ENCODE measurements around the gene PNKD. TPM values are rescaled to one million over a fixed set of nuclear protein-coding genes. Genes with fewer than 3 reads are reported as not detected.
"Not testable (repeated sequence)": the region's sequence is repeated elsewhere in the genome, so short reads cannot be mapped to it uniquely, and the experiment has no call there.

Gene PNKD
- total RNA-seq, 1 donor from 2014 or later, result 45.0 TPM

- Mint-ChIP-seq H3K36me3 (ENCODE audit: unreplicated experiment) (no peaks in the 10 kb centered on the region), H3K27ac (ENCODE audit: unreplicated experiment) (no peak overlapping the region), H3K4me1 (ENCODE audit: unreplicated experiment) (no peaks in the 10 kb centered on the region), H3K27me3 (ENCODE audit: unreplicated experiment) (peaks cover 3% of the 10 kb centered on the region), H3K4me3 (ENCODE audit: unreplicated experiment) (no peak overlapping the region), H3K9me3 (ENCODE audit: unreplicated experiment) (no peaks in the 10 kb centered on the region)
- no peak for DNase-seq (ENCODE audit: extremely low spot score, unreplicated experiment)
- no peak for TF ChIP-seq CTCF (IDR thresholded peaks at IDR 0.05)
Observed at GRCh38 chr2:218307415-218308090, 37.2 kb downstream of the PNKD start.

- Mint-ChIP-seq H3K27me3 (ENCODE audit: unreplicated experiment) (peaks cover 3% of the 10 kb centered on the region), H3K36me3 (ENCODE audit: unreplicated experiment) (no peaks in the 10 kb centered on the region), H3K9me3 (ENCODE audit: unreplicated experiment) (no peaks in the 10 kb centered on the region), H3K27ac (ENCODE audit: unreplicated experiment) (no peak overlapping the region), H3K4me1 (ENCODE audit: unreplicated experiment) (no peaks in the 10 kb centered on the region), H3K4me3 (ENCODE audit: unreplicated experiment) (no peak overlapping the region)
- DNase-seq (ENCODE audit: extremely low spot score, unreplicated experiment), result no peak
- no peak for TF ChIP-seq CTCF (IDR thresholded peaks at IDR 0.05)
Observed at GRCh38 chr2:218310853-218311540, 40.7 kb downstream of the PNKD start.

- not testable (repeated sequence) for H3K27me3 Mint-ChIP-seq (ENCODE audit: unreplicated experiment); H3K9me3 Mint-ChIP-seq (ENCODE audit: unreplicated experiment); H3K36me3 Mint-ChIP-seq (ENCODE audit: unreplicated experiment); H3K27ac Mint-ChIP-seq (ENCODE audit: unreplicated experiment); H3K4me1 Mint-ChIP-seq (ENCODE audit: unreplicated experiment); DNase-seq (ENCODE audit: extremely low spot score, unreplicated experiment); H3K4me3 Mint-ChIP-seq (ENCODE audit: unreplicated experiment)
Observed at GRCh38 chr2:218311541-218312266, 41.4 kb downstream of the PNKD start.

GRCh38 chr2:218312267-218312756 is 42.0 kb downstream of the PNKD start:
- DNase-seq (ENCODE audit: extremely low spot score, unreplicated experiment), result no peak
- Mint-ChIP-seq H3K4me3 (ENCODE audit: unreplicated experiment) (no peak overlapping the region), H3K4me1 (ENCODE audit: unreplicated experiment) (peaks cover 3% of the 10 kb centered on the region), H3K27ac (ENCODE audit: unreplicated experiment) (no peak overlapping the region), H3K27me3 (ENCODE audit: unreplicated experiment) (peaks cover 2% of the 10 kb centered on the region), H3K36me3 (ENCODE audit: unreplicated experiment) (no peaks in the 10 kb centered on the region), H3K9me3 (ENCODE audit: unreplicated experiment) (no peaks in the 10 kb centered on the region)
- no peak for TF ChIP-seq CTCF (IDR thresholded peaks at IDR 0.05)

- no peak overlapping the region for H3K4me3 Mint-ChIP-seq (ENCODE audit: unreplicated experiment)
- H3K27ac Mint-ChIP-seq (ENCODE audit: unreplicated experiment), result no peak overlapping the region
- H3K4me1 Mint-ChIP-seq (ENCODE audit: unreplicated experiment), result peaks cover 3% of the 10 kb centered on the region
Observed at GRCh38 chr2:218313356-218313755, 43.0 kb downstream of the PNKD start.

GRCh38 chr2:218314764-218315163 is 44.4 kb downstream of the PNKD start:
- not testable (repeated sequence) for DNase-seq (ENCODE audit: extremely low spot score, unreplicated experiment); H3K9me3 Mint-ChIP-seq (ENCODE audit: unreplicated experiment); H3K27me3 Mint-ChIP-seq (ENCODE audit: unreplicated experiment); H3K36me3 Mint-ChIP-seq (ENCODE audit: unreplicated experiment); H3K4me3 Mint-ChIP-seq (ENCODE audit: unreplicated experiment); H3K4me1 Mint-ChIP-seq (ENCODE audit: unreplicated experiment); H3K27ac Mint-ChIP-seq (ENCODE audit: unreplicated experiment)

More at GRCh38 chr2:218313356-218313755, 43.0 kb downstream of the PNKD start:
- Mint-ChIP-seq H3K27me3 (ENCODE audit: unreplicated experiment) (no peaks in the 10 kb centered on the region), H3K36me3 (ENCODE audit: unreplicated experiment) (no peaks in the 10 kb centered on the region), H3K9me3 (ENCODE audit: unreplicated experiment) (no peaks in the 10 kb centered on the region)
- no peak for DNase-seq (ENCODE audit: extremely low spot score, unreplicated experiment)
- no peak for TF ChIP-seq CTCF (IDR thresholded peaks at IDR 0.05)
